ENCODE data around the gene MOCS1.
A peak's percentile ranks its signal among the peaks of the same experiment; 100 is the strongest.
"Not testable (repeated sequence)": the region's sequence is repeated elsewhere in the genome, so short reads cannot be mapped to it uniquely, and the experiment has no call there.

The MOCS1 gene

GRCh38 chr6:39934131-39934757 lies at the start of gene MOCS1:
Gene MOCS1, minus strand, starts transcription at chr6:39934462. Its CDS starts 45 bp downstream, at chr6:39934417.
- peak; percentile 20 for DNase-seq

- no peak for DNase-seq
Observed at GRCh38 chr6:39984051-39984450, 49.8 kb upstream of the MOCS1 start.

- DNase-seq, result no peak
Observed at GRCh38 chr6:39983193-39983592, 48.9 kb upstream of the MOCS1 start.

- DNase-seq, result no peak
Observed at GRCh38 chr6:39982720-39983119, 48.5 kb upstream of the MOCS1 start.

- DNase-seq, result peak; percentile 20
Observed at GRCh38 chr6:39980839-39981580, 46.7 kb upstream of the MOCS1 start.

GRCh38 chr6:39979461-39980328 lies 45.4 kb upstream of the MOCS1 start:
- no peak for DNase-seq

GRCh38 chr6:39978240-39978639 lies 44.0 kb upstream of the MOCS1 start:
- no peak for DNase-seq

GRCh38 chr6:39973661-39974060 lies 39.4 kb upstream of the MOCS1 start:
- no peak for DNase-seq

GRCh38 chr6:39972717-39973116 lies 38.5 kb upstream of the MOCS1 start:
- not testable (repeated sequence) for DNase-seq

- not testable (repeated sequence) for DNase-seq
Observed at GRCh38 chr6:39971131-39971530, 36.9 kb upstream of the MOCS1 start.

GRCh38 chr6:39965751-39966150 lies 31.5 kb upstream of the MOCS1 start:
- no peak for DNase-seq

GRCh38 chr6:39964530-39964929 lies 30.3 kb upstream of the MOCS1 start:
- DNase-seq, result no peak

- DNase-seq, result no peak
Observed at GRCh38 chr6:39964094-39964493, 29.8 kb upstream of the MOCS1 start.

- DNase-seq, result no peak
Observed at GRCh38 chr6:39962831-39963230, 28.6 kb upstream of the MOCS1 start.

- DNase-seq, result no peak
Observed at GRCh38 chr6:39961178-39961577, 26.9 kb upstream of the MOCS1 start.

GRCh38 chr6:39958947-39959346 lies 24.7 kb upstream of the MOCS1 start:
- DNase-seq, result no peak

GRCh38 chr6:39956936-39957335 lies 22.7 kb upstream of the MOCS1 start:
- DNase-seq, result no peak

GRCh38 chr6:39953076-39953618 lies 18.9 kb upstream of the MOCS1 start:
- no peak for DNase-seq

GRCh38 chr6:39952167-39952566 lies 17.9 kb upstream of the MOCS1 start:
- DNase-seq, result no peak

- no peak for DNase-seq
Observed at GRCh38 chr6:39951716-39952115, 17.5 kb upstream of the MOCS1 start.

- DNase-seq, result no peak
Observed at GRCh38 chr6:39951191-39951590, 16.9 kb upstream of the MOCS1 start.

- no peak for DNase-seq
Observed at GRCh38 chr6:39950125-39950720, 16.0 kb upstream of the MOCS1 start.
